Mesenchymal stem cell (in vitro differentiated cells and primary cell): ENCODE results near the gene SF3B5.

Experiments used
- DNase-seq: peaks from one replicate; pipeline ENCODE4 v3.0.0-alpha.2; 2013
- H2AFZ ChIP-seq: one replicate; pipeline ENCODE4 v1.6.1; 2013; ENCODE audit warnings: low read depth, mild to moderate bottlenecking, control low read depth, inconsistent platforms, low read length, moderate library complexity
- H2AK5ac ChIP-seq: 2 replicates; pipeline ENCODE4 v1.6.1; 2013; ENCODE audit warnings: low read length, moderate library complexity, mild to moderate bottlenecking, inconsistent platforms; ENCODE audit not compliant: severe bottlenecking
- H2BK120ac ChIP-seq: one replicate; pipeline ENCODE4 v1.6.1; 2013; ENCODE audit warnings: low read depth, mild to moderate bottlenecking, inconsistent platforms, low read length, moderate library complexity
- H2BK12ac ChIP-seq, 2 experiments: one replicate each; pipeline ENCODE4 v1.6.1; 2013; ENCODE audit warnings: inconsistent platforms in 2 of 2, low read length in 2 of 2, mild to moderate bottlenecking in 2 of 2, moderate library complexity in 2 of 2, control low read depth in 1 of 2
- H2BK15ac ChIP-seq: one replicate; pipeline ENCODE4 v1.6.1; 2013; ENCODE audit warnings: mild to moderate bottlenecking, low read depth, inconsistent platforms; ENCODE audit not compliant: poor library complexity, severe bottlenecking
- H2BK5ac ChIP-seq: 2 replicates; pipeline ENCODE4 v1.6.1; 2013; ENCODE audit warnings: low read depth, mild to moderate bottlenecking, low read length, control low read depth, inconsistent platforms; ENCODE audit not compliant: poor library complexity, severe bottlenecking
- H3K14ac ChIP-seq, 2 experiments: one replicate each; pipeline ENCODE4 v1.6.1; 2013; ENCODE audit warnings: inconsistent platforms in 2 of 2, low read length in 2 of 2, control low read depth in 1 of 2, mild to moderate bottlenecking in 1 of 2, moderate library complexity in 1 of 2
- H3K18ac ChIP-seq, 2 experiments: one replicate each; pipeline ENCODE4 v1.6.1; 2013; ENCODE audit warnings: inconsistent platforms in 2 of 2, low read length in 2 of 2, control low read depth in 1 of 2, low read depth in 1 of 2, mild to moderate bottlenecking in 1 of 2
- H3K23ac ChIP-seq, 2 experiments: one replicate each; pipeline ENCODE4 v1.6.1; 2013; ENCODE audit warnings: inconsistent platforms in 2 of 2, low read length in 2 of 2, mild to moderate bottlenecking in 2 of 2, moderate library complexity in 2 of 2, control low read depth in 1 of 2
- H3K27ac ChIP-seq: 2 replicates; pipeline ENCODE4 v1.5.1; 2013; ENCODE audit warnings: mild to moderate bottlenecking, moderate library complexity, low read length, control low read depth, inconsistent platforms; ENCODE audit not compliant: poor library complexity, severe bottlenecking
- H3K27me3 ChIP-seq, 2 experiments: 2 replicates each; pipeline versions ENCODE4 v1.6.1 to v1.7.0; 2013; ENCODE audit warnings: low read length in 2 of 2, mild to moderate bottlenecking in 2 of 2, moderate library complexity in 2 of 2, control low read depth in 1 of 2, inconsistent platforms in 1 of 2; ENCODE audit not compliant: control insufficient read depth in 1 of 2, insufficient read depth in 1 of 2
- H3K36me3 ChIP-seq, 2 experiments: 2 replicates each; pipeline versions ENCODE4 v1.6.1 to v1.7.0; 2013; ENCODE audit warnings: low read length in 2 of 2, control low read depth in 1 of 2, inconsistent platforms in 1 of 2, low read depth in 1 of 2, mild to moderate bottlenecking in 1 of 2; ENCODE audit not compliant: insufficient read depth in 2 of 2, control insufficient read depth in 1 of 2
- H3K4ac ChIP-seq, 2 experiments: one replicate each; pipeline ENCODE4 v1.6.1; 2013; ENCODE audit warnings: inconsistent platforms in 2 of 2, low read length in 2 of 2, mild to moderate bottlenecking in 2 of 2, moderate library complexity in 2 of 2, control low read depth in 1 of 2, low read depth in 1 of 2
- H3K4me1 ChIP-seq: 2 replicates; pipeline ENCODE4 v1.6.1; 2013; ENCODE audit warnings: low read depth, low read length, control low read depth; ENCODE audit not compliant: control insufficient read depth, insufficient read depth
- H3K4me2 ChIP-seq: 2 replicates; pipeline ENCODE4 v1.6.1; 2013; ENCODE audit warnings: low read length, mild to moderate bottlenecking, inconsistent platforms; ENCODE audit not compliant: poor library complexity, severe bottlenecking
- H3K4me3 ChIP-seq, 2 experiments: 2 replicates each; pipeline versions ENCODE4 v1.5.1 to v1.7.0; 2013; ENCODE audit warnings: low read length in 2 of 2, mild to moderate bottlenecking in 2 of 2, control low read depth in 1 of 2, low read depth in 1 of 2; ENCODE audit not compliant: insufficient read depth in 1 of 2
- H3K79me1 ChIP-seq: replicated peaks from 2 replicates; pipeline ENCODE4 v1.6.1; 2013; ENCODE audit warnings: mild to moderate bottlenecking, control low read depth, low read length, inconsistent platforms; ENCODE audit not compliant: poor library complexity, severe bottlenecking
- H3K9ac ChIP-seq: 2 replicates; pipeline ENCODE4 v1.7.0; 2013; ENCODE audit warnings: mild to moderate bottlenecking, low read length, moderate library complexity
- H3K9me3 ChIP-seq: 2 replicates; pipeline ENCODE4 v1.7.0; 2013; ENCODE audit warnings: mild to moderate bottlenecking, low read length; ENCODE audit not compliant: control insufficient read depth
- H4K8ac ChIP-seq: one replicate; pipeline ENCODE4 v1.6.1; 2013; ENCODE audit warnings: inconsistent platforms, mild to moderate bottlenecking, low read length, moderate library complexity
- H4K91ac ChIP-seq: one replicate; pipeline ENCODE4 v1.6.1; 2013; ENCODE audit warnings: mild to moderate bottlenecking, low read length, inconsistent platforms
- WGBS: methylation state at CpG from one replicate; pipeline ENCODE4 v1.1.7; 2013; ENCODE audit warnings: mixed read lengths; 5-methylcytosine and 5-hydroxymethylcytosine counted together

The SF3B5 gene

GRCh38 chr6:144093658-144094057 lies 1.7 kb downstream of the SF3B5 start:
- WGBS: 97% methylated on average over 7 of the region's 7 CpGs
- Histone ChIP-seq H3K4me3 (peak overlapping the region in 1 of 2 experiments; percentile 98), H3K79me1 (peaks cover 6% of the 10 kb centered on the region), H3K36me3 (no peaks in the 10 kb centered on the region), H3K9me3 (no peaks in the 10 kb centered on the region), H2BK5ac (no peak overlapping the region), H3K4me1 (peaks cover 7% of the 10 kb centered on the region), H2BK12ac (no peak overlapping the region), H3K4ac (no peak overlapping the region), H3K9ac (no peak overlapping the region), H2BK15ac (no peak overlapping the region), H3K27ac (no peak overlapping the region), H2BK120ac (no peak overlapping the region), H2AK5ac (no peak overlapping the region), H3K23ac (no peak overlapping the region), H3K14ac (no peak overlapping the region), H3K18ac (no peak overlapping the region), H3K4me2 (no peak overlapping the region), H2AFZ (no peak overlapping the region), H3K27me3 (no peaks in the 10 kb centered on the region), H4K91ac (no peak overlapping the region), H4K8ac (no peak overlapping the region)
- no peak for DNase-seq

GRCh38 chr6:144093236-144093635 lies 2.1 kb downstream of the SF3B5 start:
- no peak overlapping the region for H3K23ac ChIP-seq
- no peak overlapping the region for H4K91ac ChIP-seq
- no peak overlapping the region for H3K18ac ChIP-seq
- no CpG with 5 or more reads among the region's 2 CpGs for WGBS
- H2BK5ac ChIP-seq: no peak overlapping the region
- H2AFZ ChIP-seq: no peak overlapping the region
- no peak overlapping the region for H3K9ac ChIP-seq
- peaks cover 7% of the 10 kb centered on the region for H3K4me1 ChIP-seq
- no peak overlapping the region for H3K14ac ChIP-seq
- H2AK5ac ChIP-seq: no peak overlapping the region
- H3K79me1 ChIP-seq: peaks cover 6% of the 10 kb centered on the region
- no peak overlapping the region for H2BK120ac ChIP-seq
- H2BK12ac ChIP-seq: no peak overlapping the region
- no peak overlapping the region for H4K8ac ChIP-seq
- H3K36me3 ChIP-seq: no peaks in the 10 kb centered on the region
- no peak overlapping the region for H2BK15ac ChIP-seq
- no peak overlapping the region for H3K4me2 ChIP-seq
- no peak overlapping the region for H3K27ac ChIP-seq
- no peak overlapping the region for H3K4ac ChIP-seq
- no peak for DNase-seq
- H3K27me3 ChIP-seq: no peaks in the 10 kb centered on the region
- peak overlapping the region in 1 of 2 experiments; percentile 98 for H3K4me3 ChIP-seq
- H3K9me3 ChIP-seq: no peaks in the 10 kb centered on the region

- 93% methylated on average over 4 of the region's 4 CpGs for WGBS
Measured at GRCh38 chr6:144090384-144090783, 5.0 kb downstream of the SF3B5 start.

GRCh38 chr6:144087789-144088426 lies 7.5 kb downstream of the SF3B5 start:
- Histone ChIP-seq H2AFZ (no peak overlapping the region), H3K36me3 (peaks cover 3 to 12% of the 10 kb centered on the region in 2 experiments), H4K91ac (no peak overlapping the region), H3K23ac (no peak overlapping the region), H3K27me3 (no peaks in the 10 kb centered on the region), H3K4me3 (no peak overlapping the region), H3K4me2 (no peak overlapping the region), H2BK15ac (no peak overlapping the region), H2BK120ac (no peak overlapping the region), H3K4ac (no peak overlapping the region), H3K14ac (no peak overlapping the region), H3K27ac (no peak overlapping the region), H2BK5ac (no peak overlapping the region), H2BK12ac (no peak overlapping the region), H3K4me1 (no peaks in the 10 kb centered on the region), H3K9ac (no peak overlapping the region), H3K9me3 (no peaks in the 10 kb centered on the region), H4K8ac (no peak overlapping the region), H2AK5ac (no peak overlapping the region), H3K18ac (no peak overlapping the region), H3K79me1 (no peaks in the 10 kb centered on the region)
- 68% methylated on average over 11 of the region's 13 CpGs for WGBS
- no peak for DNase-seq

More at GRCh38 chr6:144090384-144090783, 5.0 kb downstream of the SF3B5 start:
- Histone ChIP-seq H2BK12ac (no peak overlapping the region), H2AFZ (no peak overlapping the region), H3K4me3 (no peak overlapping the region), H3K36me3 (peaks cover 3 to 9% of the 10 kb centered on the region in 2 experiments), H3K27me3 (no peaks in the 10 kb centered on the region), H3K18ac (no peak overlapping the region), H3K23ac (no peak overlapping the region), H3K14ac (no peak overlapping the region), H4K8ac (no peak overlapping the region), H3K79me1 (peaks cover 6% of the 10 kb centered on the region), H3K4ac (no peak overlapping the region), H3K9me3 (no peaks in the 10 kb centered on the region), H3K27ac (no peak overlapping the region), H4K91ac (no peak overlapping the region), H3K4me1 (peaks cover 7% of the 10 kb centered on the region), H2BK15ac (no peak overlapping the region), H3K9ac (peak overlapping the region; percentile 43), H2BK5ac (no peak overlapping the region), H2AK5ac (no peak overlapping the region), H3K4me2 (no peak overlapping the region), H2BK120ac (no peak overlapping the region)
- no peak for DNase-seq
